ENCODE results near the gene AMBN. TPM values are rescaled to one million over a fixed set of nuclear protein-coding genes. Genes with fewer than 3 reads are reported as not detected.

AMBN gene
- total and polyA plus RNA-seq, 9 of the 15 experiments (the other 6 are each of a cell fraction or from before 2014, with no cell fraction given): 0.03 to 0.09 (median 0.07) TPM; not detected in 6

DNA sequence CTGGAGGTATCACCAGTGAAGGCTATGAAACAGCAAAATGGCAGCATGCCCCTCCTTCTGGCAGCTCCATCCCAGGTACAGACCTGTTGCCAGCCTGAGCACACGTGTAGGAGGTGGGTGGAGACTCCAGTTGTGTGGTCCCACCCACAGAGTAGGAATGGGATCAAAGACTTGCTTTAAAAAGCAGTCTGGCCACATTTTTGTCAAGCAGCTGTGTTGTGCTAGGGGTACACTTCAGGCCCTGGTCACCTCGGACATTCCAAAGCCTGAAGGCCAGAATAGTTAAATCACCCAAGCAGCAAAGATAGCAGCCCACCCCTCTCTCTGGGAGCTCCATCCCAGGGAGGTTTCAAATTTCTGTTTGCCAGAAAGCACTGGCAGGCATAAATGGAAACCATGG is 20.3 kb upstream of the AMBN start:
- DNase-seq (ENCODE audit: extremely low read depth in 1 of 4, low spot score in 3 of 4) (no peak), ATAC-seq (no peak), FAIRE-seq (no peak)
- Histone ChIP-seq H3K4me2 (ENCODE audit: insufficient read depth, low read length) (no peak overlapping the region), H2AFZ (ENCODE audit: low read depth, low read length) (no peak overlapping the region), H3K27me3 (ENCODE audit: control insufficient read depth in 2 of 2, insufficient read depth in 2 of 2, low read length in 2 of 2) (no peaks in the 10 kb centered on the region), H3K36me3 (ENCODE audit: control insufficient read depth, insufficient read depth, low read length) (no peaks in the 10 kb centered on the region), H4K20me1 (replicated peaks; ENCODE audit: control insufficient read depth, insufficient read depth, low read length) (no peaks in the 10 kb centered on the region), H3K4me3 (no peak overlapping the region), H3K9me3 (replicated peaks; ENCODE audit: control insufficient read depth, insufficient read depth, low read depth, low read length) (no peaks in the 10 kb centered on the region), H3K9me1 (ENCODE audit: control insufficient read depth, insufficient read depth, low read length) (no peaks in the 10 kb centered on the region), H3K79me2 (ENCODE audit: control insufficient read depth, insufficient read depth, low read length) (no peaks in the 10 kb centered on the region), H3K4me1 (replicated peaks in 1 of 2; ENCODE audit: control insufficient read depth in 2 of 2, insufficient read depth in 2 of 2, low read length in 2 of 2) (no peaks in the 10 kb centered on the region), H3K9ac (ENCODE audit: insufficient read depth in 1 of 2, low read depth in 2 of 2, low read length in 2 of 2) (no peak overlapping the region), H3K27ac (ENCODE audit: extremely low read depth, low read depth, low read length) (no peak overlapping the region)
- no TSS peak for BruUV-seq (replicated peaks)
- CTCF ChIA-PET (ENCODE audit: low intra/inter-chr PET ratio): no interaction called here
- in situ Hi-C loops (cut with MboI) (no loop called here), intact Hi-C loops (cut with micrococcal nuclease) (no loop called here)
- POLR2A ChIA-PET: interaction anchor here (0.8 kb wide), 1 partner anchor 70 kb away, joined by 4 read pairs; no protein-coding TSS in a partner anchor
- WGBS (ENCODE audit: insufficient coverage, low coverage, missing lambda C conversion rate): 0% methylated on average over 2 of the region's 2 CpGs
- TF ChIP-seq MEF2D (tag; conservative IDR thresholded peaks at IDR 0.05; ENCODE audit: low read depth): no peak
- no peak for TF ChIP-seq ARID4B (CRISPR knock-in tag; IDR thresholded peaks at IDR 0.05)
- TF ChIP-seq PTTG1 (tag; IDR thresholded peaks at IDR 0.05; ENCODE audit: low read depth): no peak
- no peak for TF ChIP-seq NKRF (IDR thresholded peaks at IDR 0.05; ENCODE audit: borderline replicate concordance)
- TF ChIP-seq TBP (optimal IDR thresholded peaks at IDR 0.05; ENCODE audit: low read depth, low read length): no peak
- no peak for TF ChIP-seq PRMT5 (CRISPR knock-in tag; IDR thresholded peaks at IDR 0.05)
- no peak for TF ChIP-seq ZNF561 (CRISPR knock-in tag; conservative IDR thresholded peaks at IDR 0.05)
- no peak for TF ChIP-seq ASH1L (IDR thresholded peaks at IDR 0.05; ENCODE audit: borderline replicate concordance, low read depth, partially characterized antibody)
- no peak for TF ChIP-seq SMARCE1 (IDR thresholded peaks at IDR 0.05)
- TF ChIP-seq HLTF (IDR thresholded peaks at IDR 0.05): no peak
- no peak for TF ChIP-seq NR2F6 (CRISPR knock-in tag; IDR thresholded peaks at IDR 0.05)
- TF ChIP-seq, protein P1, sequence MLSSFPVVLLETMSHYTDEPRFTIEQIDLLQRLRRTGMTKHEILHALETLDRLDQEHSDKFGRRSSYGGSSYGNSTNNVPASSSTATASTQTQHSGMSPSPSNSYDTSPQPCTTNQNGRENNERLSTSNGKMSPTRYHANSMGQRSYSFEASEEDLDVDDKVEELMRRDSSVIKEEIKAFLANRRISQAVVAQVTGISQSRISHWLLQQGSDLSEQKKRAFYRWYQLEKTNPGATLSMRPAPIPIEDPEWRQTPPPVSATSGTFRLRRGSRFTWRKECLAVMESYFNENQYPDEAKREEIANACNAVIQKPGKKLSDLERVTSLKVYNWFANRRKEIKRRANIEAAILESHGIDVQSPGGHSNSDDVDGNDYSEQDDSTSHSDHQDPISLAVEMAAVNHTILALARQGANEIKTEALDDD (IDR thresholded peaks at IDR 0.05): no peak
- TF ChIP-seq TAF7 (tag; IDR thresholded peaks at IDR 0.05): no peak
- TF ChIP-seq PCBP2 (IDR thresholded peaks at IDR 0.05; ENCODE audit: low read depth, low read length, poor library complexity, severe bottlenecking): no peak
- no peak for TF ChIP-seq THRAP3 (IDR thresholded peaks at IDR 0.05; ENCODE audit: borderline replicate concordance)
- TF ChIP-seq ZNF75A (CRISPR knock-in tag; IDR thresholded peaks at IDR 0.05): no peak

All from K562 (cell line).